Posterior cingulate gyrus (tissue), 11 donors: Measurements from ENCODE around the gene GRK1.

Experiments
- DNase-seq, 10 donors: peaks; one replicate each; pipeline versions ENCODE4 v3.0.0 to v3.0.0-alpha.2; 2020 to 2021; ENCODE audit warnings: mixed read lengths in 3 of 10
- intact Hi-C: fragments of 100-400 bp; cut with DNase I; formaldehyde crosslinking; loops from one replicate; pipeline ENCODE4 v1.15.1; 2023

GRK1 gene

DNA sequence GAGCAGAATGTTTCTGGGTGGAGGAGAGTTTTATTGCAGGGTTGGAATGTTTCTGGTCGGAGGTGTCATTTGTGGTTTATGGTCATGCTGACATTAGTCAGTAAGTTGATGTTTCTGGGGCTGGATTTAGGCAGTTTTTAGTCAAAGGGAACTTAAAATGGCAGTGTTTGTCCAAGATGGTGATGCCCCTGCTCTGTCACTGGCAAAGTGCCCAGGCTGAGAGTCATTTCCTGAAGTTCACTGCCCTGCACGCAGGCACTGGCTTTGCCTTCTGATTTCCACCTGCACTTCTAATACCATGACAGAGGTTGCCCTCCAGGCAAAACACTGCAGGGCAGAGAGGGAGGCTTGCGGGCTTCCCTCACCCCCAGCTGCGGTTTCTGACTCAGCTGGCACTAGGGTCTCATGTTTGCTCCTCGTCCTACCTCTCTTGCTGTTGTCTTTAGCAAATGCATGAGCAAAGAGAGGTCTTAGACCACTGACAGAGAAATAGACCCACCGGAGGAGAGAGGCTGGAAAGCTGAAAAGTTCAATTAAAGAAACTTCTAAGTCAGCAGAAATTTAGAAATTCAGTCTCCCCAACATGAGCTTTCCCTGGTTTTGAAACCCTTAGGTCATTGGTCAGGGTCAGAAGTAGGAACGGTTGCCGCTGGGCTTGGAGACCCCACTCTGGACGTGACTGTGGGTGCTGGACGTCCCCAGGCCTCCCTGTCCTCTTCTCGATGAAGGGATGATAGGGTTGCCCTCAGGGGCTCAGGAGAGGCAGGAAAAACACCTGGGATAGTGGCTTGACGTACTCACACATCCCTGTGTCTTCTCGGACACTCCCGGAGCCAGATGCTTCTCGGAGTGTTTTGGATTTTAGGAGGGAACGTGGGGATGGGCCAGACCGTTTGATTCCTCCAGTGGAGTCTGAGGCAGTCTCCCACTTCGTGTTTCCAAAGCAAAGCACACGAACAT, 118.3 kb downstream of the GRK1 start:
- intact Hi-C loops = no loop called here

DNA sequence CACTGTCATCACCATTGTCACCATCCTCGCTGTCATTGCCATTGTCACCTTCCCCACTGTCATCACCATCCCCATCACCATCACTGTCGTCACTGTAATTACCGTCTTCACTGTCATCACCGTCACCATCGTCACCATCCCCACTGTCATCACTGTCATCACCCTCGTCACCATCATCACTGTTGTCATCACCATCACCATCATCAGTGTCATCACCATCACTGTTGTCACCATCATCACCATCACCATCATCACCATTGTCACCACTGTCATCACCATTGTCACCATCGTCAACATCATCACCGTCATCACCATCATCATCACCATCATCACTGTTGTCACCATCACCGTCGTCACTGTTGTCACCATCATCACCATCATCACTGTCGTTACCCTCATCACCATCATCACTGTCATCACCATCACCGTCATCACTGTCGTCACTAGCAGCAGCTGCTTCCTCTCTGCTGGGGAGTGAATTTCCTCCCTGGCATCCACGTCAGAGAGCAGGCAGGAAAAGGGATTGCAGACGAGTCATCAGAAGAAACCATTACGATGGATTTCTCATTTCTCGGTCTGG, 119.3 kb downstream of the GRK1 start:
- no peak for DNase-seq
- intact Hi-C loops = no loop called here

More for the DNA sequence above, 118.3 kb downstream of the GRK1 start:
- peak in 1 of 10 donors; percentile 65 for DNase-seq
